NCI-H146 treated with DMSO at 0.1 percent for 48 hours (cell line): ENCODE results near the gene TNS1.

Experiments used
- DNase-seq: peaks from one replicate; lab custom pipeline; 2025; ENCODE audit not compliant: unreplicated experiment; lab: John Stamatoyannopoulos, UW

Gene TNS1

DNA sequence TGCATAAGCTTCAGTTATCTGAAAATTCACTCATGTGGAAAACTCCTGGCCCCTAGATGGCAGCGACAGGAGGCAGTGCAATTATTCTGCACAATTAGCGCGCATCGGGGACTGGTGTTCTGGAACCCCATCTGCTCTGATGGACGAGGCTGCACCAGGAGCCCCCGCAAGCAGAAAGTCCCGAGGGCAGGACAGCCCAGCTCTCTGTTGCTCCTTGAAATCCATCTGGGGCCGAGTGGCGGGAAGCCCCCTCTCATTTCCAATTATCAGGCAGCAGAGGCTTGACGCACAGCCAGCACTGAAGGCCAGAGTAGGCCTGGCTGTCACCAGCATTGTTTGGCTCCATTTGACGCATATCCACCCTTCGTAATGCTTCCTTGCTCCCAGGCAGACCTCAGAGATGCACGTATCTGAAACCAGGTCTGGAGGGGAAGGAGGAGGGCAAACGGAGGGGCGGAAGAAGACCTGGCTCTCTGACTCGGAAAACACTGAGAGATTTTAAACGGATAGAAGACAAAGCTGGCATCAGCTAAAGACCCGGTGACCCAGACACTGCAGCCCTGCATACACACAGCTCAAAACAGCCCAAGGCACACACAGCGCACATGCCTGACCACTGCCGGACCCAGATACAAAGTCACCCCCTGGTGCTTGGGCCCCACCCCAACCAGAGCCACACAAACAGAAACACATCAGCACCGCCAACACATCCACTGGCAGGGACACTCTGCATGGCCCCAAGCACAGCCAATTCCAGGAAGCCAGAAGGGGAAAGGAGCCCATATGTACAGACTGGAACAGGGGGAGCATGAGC is 69.8 kb downstream of the TNS1 start:
- no peak for DNase-seq

DNA sequence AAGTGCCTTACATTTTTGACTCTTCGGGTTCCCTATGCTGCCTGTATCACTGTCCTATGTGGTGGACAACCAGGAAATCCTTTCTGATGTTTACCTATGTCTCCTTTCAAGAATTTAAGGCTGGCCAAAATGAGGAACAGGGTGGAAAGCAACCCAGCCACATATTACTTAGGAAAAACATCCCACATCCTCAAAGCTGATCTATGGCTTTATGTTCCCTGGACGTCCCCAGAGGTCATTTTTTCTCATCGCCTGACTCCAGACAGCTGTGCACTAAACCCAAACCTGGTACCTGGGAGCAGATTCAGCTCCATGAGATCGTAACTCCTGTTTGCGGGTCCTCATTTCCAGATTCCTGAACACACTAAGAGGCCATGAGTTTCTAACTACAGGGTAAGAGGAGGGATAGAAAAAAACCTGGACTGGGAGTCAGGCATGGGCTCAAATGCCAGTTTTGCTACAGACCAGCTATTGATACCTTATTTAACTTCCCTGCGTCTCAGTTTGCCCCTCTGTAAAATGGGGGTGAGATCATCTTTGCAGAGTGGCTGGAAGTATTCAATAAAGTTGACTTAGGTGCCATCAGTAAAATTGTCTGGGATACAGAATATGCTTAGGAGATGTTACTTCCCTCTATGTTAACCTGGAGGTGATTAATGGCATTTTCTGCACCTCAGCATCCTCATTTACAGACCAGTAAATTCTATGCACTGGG is 70.8 kb downstream of the TNS1 start:
- DNase-seq: no peak

DNA sequence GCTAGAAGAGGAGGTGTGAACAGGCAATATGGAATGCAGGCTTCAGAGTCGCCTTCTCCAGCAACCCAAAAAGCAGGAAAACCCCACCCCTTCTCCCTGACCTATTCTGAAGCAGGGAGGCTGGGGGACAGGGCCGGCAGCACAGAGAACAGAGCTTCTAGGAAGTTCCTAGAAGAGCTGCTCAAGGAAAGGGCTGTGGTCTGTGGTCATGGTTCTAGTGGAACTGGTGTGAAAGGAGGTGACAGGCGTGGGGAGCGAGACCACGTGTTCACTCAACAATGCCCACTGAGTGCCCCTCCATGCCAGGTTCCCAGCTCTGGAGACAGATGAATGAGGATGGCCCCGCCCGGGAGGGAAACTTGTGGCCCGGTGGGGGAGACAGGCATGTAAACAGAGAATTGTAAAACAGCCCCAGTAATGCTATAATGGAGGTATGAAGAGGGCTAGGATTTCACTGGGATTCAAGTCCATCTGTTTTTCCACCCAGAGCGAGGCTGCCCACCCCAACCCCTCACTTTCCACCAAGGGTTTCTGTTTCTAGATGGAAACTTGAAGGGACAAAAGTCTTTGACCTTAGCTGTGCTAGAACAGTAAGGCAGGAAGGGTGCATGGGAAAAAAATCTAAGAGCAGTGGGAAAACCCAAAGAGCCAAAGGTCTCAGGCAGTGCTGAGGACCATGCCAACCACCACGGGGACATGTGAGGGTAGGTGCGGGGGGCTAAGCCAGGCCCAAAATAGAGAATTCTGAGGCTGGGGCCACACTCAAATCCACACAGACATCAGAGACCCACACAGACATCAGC is 71.8 kb downstream of the TNS1 start:
- DNase-seq: no peak

DNA sequence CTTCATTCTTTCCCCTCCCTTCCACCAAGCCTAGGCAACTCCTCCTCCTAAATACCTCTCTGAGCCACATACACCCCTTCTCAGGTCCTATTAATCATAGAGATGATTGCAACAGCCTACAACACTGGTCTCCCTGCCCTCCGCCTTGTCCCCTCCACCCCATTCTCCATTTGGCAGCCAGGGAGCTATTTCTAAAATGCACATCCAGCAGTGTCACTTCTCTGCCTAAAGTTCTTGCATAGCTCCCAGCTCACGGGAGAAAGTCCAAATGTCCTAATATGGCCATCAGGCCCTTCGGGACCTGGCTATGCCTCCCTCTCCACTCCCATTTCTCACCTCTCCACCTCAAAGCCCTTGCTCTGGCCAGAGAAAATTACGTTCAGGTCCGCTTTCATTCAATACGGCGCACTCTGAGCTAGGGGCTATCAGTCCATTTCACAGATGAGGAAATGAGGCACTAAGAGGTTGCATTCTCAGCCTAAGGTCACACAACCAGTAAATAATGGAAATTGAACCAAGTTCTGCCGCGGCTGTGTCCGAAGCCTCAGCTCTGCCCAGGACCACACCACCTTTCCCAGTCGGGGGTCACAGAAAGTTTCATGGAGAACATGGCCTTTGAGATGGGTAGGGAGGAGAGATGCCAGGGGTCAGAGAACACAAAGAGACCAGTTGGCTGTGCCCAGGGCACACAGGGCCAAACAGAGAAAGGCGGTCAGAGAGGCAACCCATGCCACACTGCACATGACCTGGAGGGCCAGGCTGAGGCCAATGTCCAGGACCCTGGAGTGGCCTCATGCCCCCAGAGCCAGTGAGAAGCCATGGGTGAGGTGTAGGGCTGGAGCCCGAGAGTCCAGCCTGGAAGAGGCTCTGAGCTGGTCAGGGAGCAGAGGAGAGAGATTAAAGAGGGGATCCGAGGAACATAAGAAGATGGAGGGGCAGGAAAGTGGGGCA is 72.8 kb downstream of the TNS1 start:
- DNase-seq: no peak

DNA sequence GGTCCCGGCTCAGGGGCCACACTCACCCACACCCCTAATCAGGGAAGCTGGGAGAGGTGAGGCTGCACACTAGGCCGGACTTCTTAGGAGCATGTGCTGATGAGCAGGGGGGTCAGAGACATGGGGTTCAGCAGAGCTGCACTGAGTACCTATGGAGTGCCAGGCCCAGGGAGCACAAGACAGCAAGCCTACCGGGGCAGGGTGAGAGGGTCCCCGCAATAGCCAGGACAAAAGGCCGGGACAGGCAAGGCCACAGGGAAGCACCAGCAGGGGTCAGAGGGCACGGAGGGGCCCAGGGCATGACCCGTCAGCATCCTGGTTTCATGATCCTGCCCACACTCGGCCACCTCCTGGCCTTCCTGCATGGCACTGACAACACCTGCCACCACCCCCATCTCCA is 73.5 kb downstream of the TNS1 start:
- DNase-seq: no peak

DNA sequence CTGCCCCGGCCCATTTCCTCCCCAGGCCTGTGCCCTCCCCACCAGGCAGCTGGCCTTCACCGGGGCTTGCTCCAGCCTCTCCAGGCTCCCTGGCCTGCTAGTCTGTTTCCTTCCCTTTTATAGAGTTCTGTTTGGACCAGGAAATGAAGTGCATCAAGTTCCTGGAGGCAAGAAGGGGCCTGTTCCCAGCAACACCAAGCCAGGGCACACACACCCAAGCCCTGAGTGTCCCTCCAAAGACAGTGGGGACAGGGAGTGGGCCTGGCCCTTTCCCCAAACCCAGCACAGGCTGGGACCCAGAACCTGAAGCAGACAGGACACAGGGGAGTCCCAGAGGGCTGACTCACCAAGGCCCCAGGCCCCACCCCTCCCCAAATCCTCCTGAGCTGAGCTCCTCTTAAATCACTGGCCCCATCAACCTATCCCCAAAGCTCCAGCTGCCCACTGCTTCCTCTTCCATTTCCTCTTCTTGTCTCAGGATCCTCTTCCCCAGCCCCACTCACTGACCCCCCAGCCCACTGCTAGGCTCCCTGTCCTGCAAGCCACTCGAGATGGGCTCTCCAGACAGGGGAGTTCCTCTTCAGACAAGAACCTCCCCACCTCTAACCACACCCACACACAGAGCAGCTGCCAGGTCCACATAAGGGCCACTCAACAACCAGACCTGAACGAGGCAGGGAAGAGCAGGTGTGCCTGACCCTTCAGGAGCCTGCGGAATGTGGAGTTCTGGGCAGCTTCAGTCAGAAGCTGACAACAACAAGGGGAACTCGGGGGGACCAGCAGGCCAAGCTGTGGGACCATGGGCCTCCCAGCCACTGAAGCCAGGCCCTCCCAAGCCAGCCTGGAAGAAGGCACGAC is 74.2 kb downstream of the TNS1 start:
- no peak for DNase-seq

DNA sequence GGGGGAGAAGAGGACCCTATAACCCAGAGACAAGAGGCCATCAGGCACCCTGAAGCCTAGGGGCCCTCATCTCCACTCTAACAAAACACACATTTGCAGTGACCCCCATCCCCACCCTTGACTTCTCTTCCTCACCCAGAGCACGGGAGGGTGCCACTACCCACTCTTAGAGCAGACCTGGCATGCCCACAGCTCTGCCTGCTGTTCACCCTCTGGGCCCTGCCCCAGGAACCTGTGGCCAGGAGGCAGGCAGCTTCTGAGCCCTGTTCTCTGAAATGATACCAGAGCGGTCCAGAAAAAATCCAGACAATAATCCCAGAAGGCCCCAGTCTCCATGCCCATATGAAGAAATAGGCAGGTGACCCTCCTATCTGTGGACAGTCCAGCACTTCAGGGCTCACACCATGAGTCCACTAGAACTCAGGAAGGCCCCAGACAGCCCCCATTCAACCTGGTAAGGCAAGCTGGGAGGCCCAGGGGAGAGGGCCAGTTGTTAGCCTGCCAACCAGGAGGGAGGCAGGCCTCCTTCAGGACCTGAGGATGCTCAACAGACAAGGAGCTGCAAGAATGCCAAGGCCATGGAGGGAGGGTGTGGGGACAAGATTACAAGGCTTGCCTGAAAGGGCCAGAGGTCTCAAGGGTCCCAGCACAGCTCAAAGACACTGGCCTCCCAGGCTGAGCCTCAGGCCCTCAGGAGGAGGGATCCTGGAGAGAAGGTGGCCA is 75.0 kb downstream of the TNS1 start:
- DNase-seq: no peak

DNA sequence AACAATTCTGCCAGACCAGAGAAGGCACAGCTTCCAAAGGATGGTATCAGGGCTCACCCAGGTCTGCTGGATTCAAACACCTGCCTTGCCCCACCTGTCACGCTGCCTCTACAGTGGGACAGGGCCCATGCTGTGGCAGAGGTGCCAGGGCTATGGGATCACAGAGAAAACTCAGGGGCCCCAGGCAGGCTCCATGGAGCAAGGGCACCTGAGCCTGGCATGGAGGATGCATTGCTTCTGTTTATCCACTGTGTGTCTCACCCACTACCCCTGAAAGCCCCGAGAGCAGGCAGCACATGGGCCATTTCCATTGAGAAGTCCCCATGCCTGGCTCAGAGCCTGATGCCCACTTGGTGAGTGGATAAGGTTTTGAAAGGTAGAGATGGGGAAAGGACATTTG is 76.0 kb downstream of the TNS1 start:
- no peak for DNase-seq

DNA sequence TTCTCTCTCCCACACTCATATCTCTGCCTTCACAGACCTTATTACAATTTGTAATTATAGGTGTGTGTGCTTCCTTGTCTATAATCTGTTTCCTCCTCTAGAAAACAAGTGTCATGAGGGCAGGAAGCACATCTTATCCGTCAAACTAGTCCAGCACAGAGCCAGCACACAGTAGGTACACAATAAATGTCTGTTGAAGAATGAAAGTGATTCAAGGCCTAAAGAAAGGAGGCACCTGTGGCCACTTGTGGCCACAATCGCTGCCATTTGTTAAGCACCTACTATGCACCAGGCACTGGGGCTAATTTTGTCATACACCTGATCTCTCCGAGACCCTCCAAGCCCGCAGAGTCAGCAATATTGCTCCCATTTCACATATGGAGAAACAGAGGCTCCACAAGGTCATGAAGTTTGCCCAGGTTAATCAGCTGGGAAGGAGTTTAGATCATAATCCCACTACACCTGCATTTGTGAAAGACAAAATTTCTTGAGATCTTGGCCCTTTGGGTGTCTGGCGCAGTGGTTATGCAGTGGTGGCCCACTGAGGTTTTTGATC is 78.4 kb downstream of the TNS1 start:
- no peak for DNase-seq

DNA sequence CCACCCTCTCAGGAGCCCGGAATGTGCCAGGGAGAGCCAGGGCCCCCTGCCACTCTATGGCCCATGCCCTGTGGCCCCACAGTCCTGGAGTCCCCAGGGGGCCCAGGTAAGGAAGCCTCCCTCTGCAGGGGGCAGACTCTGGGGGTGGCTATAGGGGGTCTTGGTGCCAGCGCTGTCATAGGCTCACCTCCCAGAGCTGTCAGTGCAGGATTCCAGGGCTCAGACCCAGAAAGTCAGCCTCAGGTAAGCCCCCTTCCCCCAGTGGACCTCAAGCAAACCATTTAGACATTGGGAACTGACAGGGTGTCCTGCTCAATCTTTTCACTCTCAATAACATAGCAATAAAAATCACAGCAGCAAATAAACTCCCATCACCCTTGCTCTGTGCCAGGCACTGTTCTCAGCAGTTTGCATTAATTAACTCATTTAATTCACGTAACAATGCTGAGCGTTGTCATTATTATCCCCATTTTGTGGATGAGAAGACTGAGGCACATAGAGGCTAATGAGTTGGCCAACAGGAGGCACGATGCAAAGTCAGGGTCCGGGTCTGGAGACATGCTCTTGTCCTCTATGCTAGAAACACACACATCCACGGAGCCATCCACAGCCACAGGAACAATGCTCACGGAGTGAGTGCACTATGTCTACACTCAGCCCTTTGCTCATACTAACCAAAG is 79.6 kb downstream of the TNS1 start:
- DNase-seq: no peak

DNA sequence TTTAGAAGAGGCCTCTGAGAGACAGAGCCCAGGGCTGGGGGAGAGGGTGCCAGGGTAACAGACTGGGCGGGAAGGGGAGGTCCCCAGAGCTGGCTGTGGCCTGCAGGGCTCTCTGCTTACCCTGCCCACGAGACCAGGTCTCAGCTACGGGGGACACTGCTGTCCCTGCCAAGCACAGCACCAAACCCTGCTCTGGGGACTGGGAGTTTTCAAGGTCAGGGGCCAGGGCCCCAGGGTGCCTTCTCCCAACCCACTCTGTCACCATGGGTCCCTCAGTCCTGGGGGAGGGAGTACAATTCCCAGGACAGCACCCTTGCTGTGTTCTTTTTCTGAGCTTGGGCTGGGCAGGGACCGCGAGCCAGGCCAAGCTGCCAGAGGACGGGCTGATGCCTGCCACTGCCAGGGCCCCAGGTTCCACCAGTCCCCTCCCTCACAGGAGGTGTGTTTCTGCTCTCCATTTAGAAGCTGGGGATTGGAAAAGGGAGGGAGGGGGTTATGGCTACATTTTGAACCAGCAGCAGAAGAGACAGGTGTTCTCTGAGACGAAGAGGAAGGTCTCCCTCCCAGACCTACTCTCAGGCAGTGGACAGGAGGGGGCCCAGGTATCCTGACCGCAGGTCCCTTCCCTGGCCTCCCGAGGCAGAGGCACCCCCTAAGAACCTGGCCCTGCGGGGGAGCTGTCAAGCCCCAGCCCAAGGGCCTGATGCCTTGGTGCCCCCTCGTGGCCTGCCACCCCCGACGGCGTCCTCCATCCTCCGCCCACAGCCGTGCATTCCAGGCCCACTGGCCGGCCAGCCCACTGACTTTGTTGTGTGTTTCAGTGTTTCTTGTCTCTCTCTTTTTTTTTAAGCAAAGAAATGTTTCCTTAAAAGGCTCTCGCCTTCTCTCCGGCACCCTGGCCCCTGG is 80.4 kb downstream of the TNS1 start:
- DNase-seq: no peak

DNA sequence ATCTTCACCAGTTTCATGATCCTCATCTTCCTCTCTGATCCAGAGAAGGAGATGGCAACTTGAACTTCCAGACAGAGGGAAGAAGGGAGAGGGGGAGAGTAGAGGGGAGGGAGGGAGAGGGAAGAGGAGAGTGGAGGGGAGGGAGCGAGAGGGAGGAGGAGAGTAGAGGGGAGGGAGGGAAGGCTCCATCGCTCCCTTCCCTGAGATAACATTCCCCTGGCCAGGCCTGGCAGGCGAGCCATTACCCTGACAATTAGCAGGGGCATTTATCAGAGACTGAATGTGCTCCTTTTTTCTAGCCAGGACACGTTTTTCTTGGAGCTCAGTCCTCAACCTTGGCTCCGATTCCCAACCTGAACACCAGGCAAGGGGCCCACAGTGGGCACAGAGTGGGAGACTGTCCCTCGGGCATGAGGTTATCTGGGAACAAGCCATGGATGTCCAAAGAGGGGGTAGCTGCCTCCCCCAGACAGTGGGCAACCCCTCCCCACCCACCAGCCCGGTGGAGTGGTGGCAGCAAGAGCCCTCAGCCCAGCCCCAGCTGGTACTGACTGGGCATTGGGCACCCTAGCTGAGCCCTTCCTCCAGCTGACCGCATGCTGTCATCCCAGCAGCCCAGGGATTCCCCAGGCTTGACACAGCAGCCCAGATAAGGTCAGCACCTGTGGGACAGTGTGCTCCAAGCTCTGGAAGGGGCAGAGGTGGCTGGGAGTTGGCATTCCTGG is 81.8 kb downstream of the TNS1 start:
- no peak for DNase-seq

DNA sequence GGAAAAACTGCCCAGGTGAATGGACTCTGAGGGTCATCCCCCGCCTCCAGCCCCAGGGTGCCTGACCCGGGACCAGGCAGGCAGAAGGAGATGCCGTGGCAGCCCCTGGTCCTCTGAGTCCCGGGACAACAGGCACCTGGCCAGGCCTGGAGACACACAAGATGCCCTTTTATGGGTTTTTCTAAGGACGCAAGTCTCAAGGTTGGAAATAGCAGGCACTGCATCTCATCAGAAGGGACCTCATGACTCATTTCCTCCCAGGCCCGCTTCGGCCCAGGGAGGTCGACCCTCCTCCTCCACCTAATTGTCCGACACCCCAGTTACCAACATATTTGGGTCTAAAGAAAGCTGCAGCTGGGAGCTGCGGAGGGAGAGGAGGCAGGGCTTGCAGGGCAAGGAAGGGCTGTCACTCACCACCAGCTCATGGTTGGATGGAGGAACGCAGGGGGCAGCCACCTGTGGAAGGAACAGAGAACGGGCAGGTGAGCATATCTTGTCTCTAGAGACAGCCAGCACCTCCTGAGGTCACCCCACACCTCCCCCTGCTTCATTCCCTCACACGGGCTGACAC is 82.9 kb downstream of the TNS1 start:
- DNase-seq: no peak

DNA sequence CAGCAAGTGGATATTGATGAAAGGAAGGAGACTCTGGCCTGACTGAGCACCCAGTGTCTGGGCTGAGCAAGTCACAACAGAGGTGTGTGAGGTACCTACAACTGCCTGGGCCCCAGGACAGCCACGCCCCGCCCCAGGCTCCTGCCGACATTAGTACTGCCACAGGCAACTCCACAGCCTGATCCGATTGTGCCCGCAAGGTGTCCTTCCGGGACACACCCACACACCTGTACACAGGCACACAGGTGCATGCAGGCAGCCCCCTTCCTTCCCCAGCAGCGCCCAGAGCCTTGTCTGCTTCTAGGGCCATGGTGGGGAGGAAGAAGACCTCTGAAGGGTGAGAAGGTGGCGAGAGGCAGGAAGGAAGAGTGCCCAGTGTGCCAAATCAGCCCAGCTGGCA is 83.6 kb downstream of the TNS1 start:
- DNase-seq: no peak

DNA sequence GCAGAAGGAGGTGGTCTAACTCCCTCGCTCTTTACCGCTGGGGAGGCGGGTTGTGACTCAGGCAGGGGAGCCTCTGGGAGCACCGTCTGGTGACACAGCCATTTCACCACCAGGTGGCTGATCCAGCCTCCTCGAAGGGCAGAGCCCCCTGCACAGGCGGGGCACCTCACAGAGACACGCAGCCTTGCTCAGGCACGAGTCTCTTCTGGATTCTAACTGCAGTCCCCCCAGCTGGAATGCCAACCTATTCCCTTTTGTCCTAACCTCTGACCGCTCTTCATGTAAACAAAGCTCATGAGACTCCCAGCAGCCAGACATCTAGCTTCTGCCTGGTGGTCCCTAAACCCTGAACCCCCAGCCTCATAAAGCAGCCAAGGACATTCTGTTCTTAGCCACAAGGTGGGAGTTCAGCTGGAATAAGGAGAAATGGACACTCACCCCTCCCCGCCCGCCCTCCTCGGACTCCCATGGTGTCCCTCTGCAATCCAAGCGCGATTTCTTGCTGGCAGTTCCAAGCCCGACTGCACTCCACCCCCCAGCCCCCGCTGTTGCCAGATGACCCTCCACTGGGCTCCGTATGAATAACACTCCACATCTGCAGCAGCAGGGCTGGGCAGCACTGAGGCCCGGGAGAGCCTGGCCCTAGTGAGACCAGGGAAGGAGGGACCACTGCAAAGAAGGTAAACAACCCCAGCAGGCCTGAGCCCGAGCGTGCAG is 84.3 kb downstream of the TNS1 start:
- no peak for DNase-seq
